HepG2 (cell line): ENCODE data around the gene ZNF507. TPM values are rescaled to one million over a fixed set of nuclear protein-coding genes. Genes with fewer than 3 reads are reported as not detected.
A peak's percentile ranks its signal among the peaks of the same experiment; 100 is the strongest.

Source experiments
- ADNP ChIP-seq: sonication (generic); formaldehyde crosslinking; IDR thresholded peaks from 2 replicates; pipeline ENCODE4 v1.4.0; 2020; ENCODE audit warnings: missing genetic modification reagents
- CHD2 ChIP-seq: IDR thresholded peaks from 2 replicates; pipeline ENCODE4 v1.6.1; 2011; ENCODE audit warnings: low read depth, low read length, improper control_type of control experiment
- CHD4 ChIP-seq: fragments of 200-600 bp; sonication (generic); IDR thresholded peaks from 2 replicates; pipeline ENCODE4 v1.7.0; 2017; ENCODE audit warnings: mild to moderate bottlenecking, low read length, borderline replicate concordance
- HES4 ChIP-seq: sonication (generic); formaldehyde crosslinking; IDR thresholded peaks from 2 replicates; pipeline ENCODE4 v1.9.0; 2021; ENCODE audit warnings: mild to moderate bottlenecking, missing genetic modification reagents, borderline replicate concordance
- HMGXB3 ChIP-seq: sonication (generic); formaldehyde crosslinking; IDR thresholded peaks from 2 replicates; pipeline ENCODE4 v1.4.0; 2020; ENCODE audit warnings: missing genetic modification reagents, borderline replicate concordance
- MNT ChIP-seq: fragments of 450-650 bp; IDR thresholded peaks from 2 replicates; pipeline ENCODE4 v1.6.1; 2016
- PCBP1 ChIP-seq: fragments of 200-400 bp; formaldehyde crosslinking; IDR thresholded peaks from 2 replicates; pipeline ENCODE4 v1.6.1; 2017; ENCODE audit warnings: mild to moderate bottlenecking, low read depth, low read length, borderline replicate concordance
- RNF2 ChIP-seq: fragments of 450-650 bp; conservative IDR thresholded peaks from 2 replicates; pipeline ENCODE4 v1.6.1; 2016; ENCODE audit warnings: low read depth
- SALL2 ChIP-seq: sonication (generic); formaldehyde crosslinking; IDR thresholded peaks from 2 replicates; pipeline ENCODE4 v1.8.1; 2023; ENCODE audit warnings: mild to moderate bottlenecking, missing genetic modification reagents, inconsistent platforms
- SOX6 ChIP-seq, 2 experiments: fragments of 450-650 bp in 1 of 2; sonication (generic) in 1 of 2; formaldehyde crosslinking in 1 of 2; IDR thresholded peaks; 2 replicates each; pipeline versions ENCODE4 v1.4.0 to v1.6.1; 2017 to 2020; ENCODE audit warnings: antibody characterized with exemption in 1 of 2, mild to moderate bottlenecking in 1 of 2, missing genetic modification reagents in 1 of 2
- U2AF2 ChIP-seq: fragments of 200-400 bp; formaldehyde crosslinking; IDR thresholded peaks from 2 replicates; pipeline ENCODE4 v1.6.1; 2017; ENCODE audit warnings: low read depth, mild to moderate bottlenecking, low read length
- ZNF235 ChIP-seq: sonication (generic); formaldehyde crosslinking; IDR thresholded peaks from 2 replicates; pipeline ENCODE4 v1.8.1; 2023; ENCODE audit warnings: mild to moderate bottlenecking, missing genetic modification reagents, borderline replicate concordance
- ZNF703 ChIP-seq: sonication (generic); formaldehyde crosslinking; IDR thresholded peaks from 2 replicates; pipeline ENCODE4 v1.5.1; 2020; ENCODE audit warnings: missing genetic modification reagents, mild to moderate bottlenecking, moderate library complexity, borderline replicate concordance
- ZNF746 ChIP-seq: sonication (generic); formaldehyde crosslinking; IDR thresholded peaks from 2 replicates; pipeline ENCODE4 v1.8.0; 2022; ENCODE audit warnings: mild to moderate bottlenecking, missing genetic modification reagents
- polyA plus RNA-seq, 8 experiments: library from polyadenylated mRNA; depleted of rRNA in 3 of 8; stranded (reverse) in 7 of 8; unstranded in 1 of 8; fragments of >200 nt; fragmentation: Illumina TruSeq in 4 of 8; extraction: Trizol in 4 of 8; gene quantifications; 2 replicates each; pipeline versions ENCODE4 v1.2.1 to v1.2.3, GENCODE V29; 2011 to 2016; ENCODE audit warnings: low read depth in 4 of 8, missing spikeins in 1 of 8, mixed read lengths in 1 of 8; ENCODE audit not compliant: insufficient read depth in 1 of 8
- total RNA-seq, 5 experiments: library from RNA; depleted of rRNA; stranded (reverse); fragments of >200 nt; fragmentation: Illumina TruSeq; extraction: Trizol; gene quantifications; 2 replicates each; pipeline ENCODE4 v1.2.3, GENCODE V29; 2016; ENCODE audit warnings: low read depth in 1 of 5
- TF ChIP-seq, protein P1 (sequence below): sonication (generic); formaldehyde crosslinking; IDR thresholded peaks from 2 replicates; pipeline ENCODE4 v1.4.0; 2020; ENCODE audit warnings: mild to moderate bottlenecking, missing genetic modification reagents
- TF ChIP-seq, protein P2 (sequence below): sonication (generic); formaldehyde crosslinking; IDR thresholded peaks from 2 replicates; pipeline ENCODE4 v1.8.0; 2022; ENCODE audit warnings: missing genetic modification reagents, low read depth, mild to moderate bottlenecking, borderline replicate concordance
- TF ChIP-seq, protein P3 (sequence below): sonication (generic); formaldehyde crosslinking; IDR thresholded peaks from 2 replicates; pipeline ENCODE4 v1.5.1; 2020; ENCODE audit warnings: mild to moderate bottlenecking, missing genetic modification reagents, moderate library complexity

Gene ZNF507
- total and polyA plus RNA-seq, 2 of the 13 experiments (the other 11 are each of a cell fraction or from before 2014, with no cell fraction given) = 7.3 to 10.9 TPM

GRCh38 chr19:32405431-32406160, 60.2 kb downstream of the ZNF507 start, which contains the start of gene DPY19L3 (continued):
- no peak for TF ChIP-seq SOX6 (IDR thresholded peaks at IDR 0.05)
- TF ChIP-seq SOX6 (CRISPR knock-in tag; IDR thresholded peaks at IDR 0.05) = peak; percentile 45; the same call in 1 of the 2 replicates
- no peak for TF ChIP-seq U2AF2
- TF ChIP-seq, protein P1, sequence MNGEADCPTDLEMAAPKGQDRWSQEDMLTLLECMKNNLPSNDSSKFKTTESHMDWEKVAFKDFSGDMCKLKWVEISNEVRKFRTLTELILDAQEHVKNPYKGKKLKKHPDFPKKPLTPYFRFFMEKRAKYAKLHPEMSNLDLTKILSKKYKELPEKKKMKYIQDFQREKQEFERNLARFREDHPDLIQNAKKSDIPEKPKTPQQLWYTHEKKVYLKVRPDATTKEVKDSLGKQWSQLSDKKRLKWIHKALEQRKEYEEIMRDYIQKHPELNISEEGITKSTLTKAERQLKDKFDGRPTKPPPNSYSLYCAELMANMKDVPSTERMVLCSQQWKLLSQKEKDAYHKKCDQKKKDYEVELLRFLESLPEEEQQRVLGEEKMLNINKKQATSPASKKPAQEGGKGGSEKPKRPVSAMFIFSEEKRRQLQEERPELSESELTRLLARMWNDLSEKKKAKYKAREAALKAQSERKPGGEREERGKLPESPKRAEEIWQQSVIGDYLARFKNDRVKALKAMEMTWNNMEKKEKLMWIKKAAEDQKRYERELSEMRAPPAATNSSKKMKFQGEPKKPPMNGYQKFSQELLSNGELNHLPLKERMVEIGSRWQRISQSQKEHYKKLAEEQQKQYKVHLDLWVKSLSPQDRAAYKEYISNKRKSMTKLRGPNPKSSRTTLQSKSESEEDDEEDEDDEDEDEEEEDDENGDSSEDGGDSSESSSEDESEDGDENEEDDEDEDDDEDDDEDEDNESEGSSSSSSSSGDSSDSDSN (CRISPR knock-in tag) = peak; percentile 91
- peak; percentile 59 for TF ChIP-seq MNT
- TF ChIP-seq ZNF746 (CRISPR knock-in tag) = no peak; the same call in 1 of the 2 replicates
- TF ChIP-seq, protein P2, sequence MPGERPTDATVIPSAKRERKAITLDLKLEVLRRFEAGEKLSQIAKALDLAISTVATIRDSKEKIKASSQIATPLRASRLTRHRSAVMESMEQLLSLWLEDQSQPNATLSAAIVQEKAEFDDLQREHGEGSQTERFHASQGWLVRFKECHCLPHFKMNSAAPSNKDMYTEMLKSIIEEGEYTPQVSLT = no peak; the same call in 1 of the 2 replicates
- no peak for TF ChIP-seq CHD4
- TF ChIP-seq, protein P3, sequence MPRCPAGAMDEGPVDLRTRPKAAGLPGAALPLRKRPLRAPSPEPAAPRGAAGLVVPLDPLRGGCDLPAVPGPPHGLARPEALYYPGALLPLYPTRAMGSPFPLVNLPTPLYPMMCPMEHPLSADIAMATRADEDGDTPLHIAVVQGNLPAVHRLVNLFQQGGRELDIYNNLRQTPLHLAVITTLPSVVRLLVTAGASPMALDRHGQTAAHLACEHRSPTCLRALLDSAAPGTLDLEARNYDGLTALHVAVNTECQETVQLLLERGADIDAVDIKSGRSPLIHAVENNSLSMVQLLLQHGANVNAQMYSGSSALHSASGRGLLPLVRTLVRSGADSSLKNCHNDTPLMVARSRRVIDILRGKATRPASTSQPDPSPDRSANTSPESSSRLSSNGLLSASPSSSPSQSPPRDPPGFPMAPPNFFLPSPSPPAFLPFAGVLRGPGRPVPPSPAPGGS (CRISPR knock-in tag) = no peak
- 0 out of 2 replicates have a peak, but pooled peaks have one; percentile 26 for TF ChIP-seq CHD2
- TF ChIP-seq ZNF235 (CRISPR knock-in tag) = 0 out of 2 replicates have a peak, but pooled peaks have one; percentile 82
- no peak for TF ChIP-seq RNF2
- peak; percentile 84 for TF ChIP-seq HMGXB3 (CRISPR knock-in tag)
- TF ChIP-seq HES4 (CRISPR knock-in tag) = peak; percentile 15; the same call in 1 of the 2 replicates
- no peak for TF ChIP-seq SALL2 (CRISPR knock-in tag)
- TF ChIP-seq PCBP1 = no peak
- no peak for TF ChIP-seq ZNF703
- no peak for TF ChIP-seq ADNP
